ENCODE measurements around the gene GOLGA6L7.
A peak's percentile ranks its signal among the peaks of the same experiment; 100 is the strongest.
"Not testable (repeated sequence)": the region's sequence is repeated elsewhere in the genome, so short reads cannot be mapped to it uniquely, and the experiment has no call there.

The GOLGA6L7 gene

GRCh38 chr15:28798234-28798633 lies 50.2 kb downstream of the GOLGA6L7 start:
- not testable (repeated sequence) for H3K4ac ChIP-seq (ENCODE audit: low read depth, low read length); H3K4me2 ChIP-seq (ENCODE audit: low read length); H2BK120ac ChIP-seq (ENCODE audit: low read depth, low read length); DNase-seq; H4K8ac ChIP-seq (ENCODE audit: low read depth, low read length); H2BK5ac ChIP-seq (ENCODE audit: low read length); H3K4me1 ChIP-seq (ENCODE audit: control insufficient read depth, low read depth, low read length); H3K18ac ChIP-seq (ENCODE audit: low read length); H2BK15ac ChIP-seq (replicated peaks; ENCODE audit: low read depth); H3K9ac ChIP-seq (ENCODE audit: low read length); H3K79me1 ChIP-seq (ENCODE audit: low read length); H3K36me3 ChIP-seq (ENCODE audit: control insufficient read depth, insufficient read depth, low read length); H3K56ac ChIP-seq (ENCODE audit: low read length); H3K23ac ChIP-seq (ENCODE audit: low read length); H2AK5ac ChIP-seq (ENCODE audit: low read length); H4K5ac ChIP-seq (ENCODE audit: low read length); H3K79me2 ChIP-seq (ENCODE audit: control insufficient read depth, insufficient read depth, low read length); H3K4me3 ChIP-seq (ENCODE audit: low read length); H3K27me3 ChIP-seq (ENCODE audit: insufficient read depth, low read length, poor library complexity); H3K27ac ChIP-seq (ENCODE audit: low read depth, low read length)
- WGBS (ENCODE audit: extremely low coverage, insufficient coverage, low lambda C conversion rate), result no CpG with 5 or more reads among the region's 2 CpGs

- not testable (repeated sequence) for H3K18ac ChIP-seq (ENCODE audit: low read length); H3K4me2 ChIP-seq (ENCODE audit: low read length); H3K56ac ChIP-seq (ENCODE audit: low read length); H3K4me1 ChIP-seq (ENCODE audit: control insufficient read depth, low read depth, low read length); H3K79me1 ChIP-seq (ENCODE audit: low read length); H3K4ac ChIP-seq (ENCODE audit: low read depth, low read length); H2BK5ac ChIP-seq (ENCODE audit: low read length); H3K36me3 ChIP-seq (ENCODE audit: control insufficient read depth, insufficient read depth, low read length); H3K9ac ChIP-seq (ENCODE audit: low read length); H3K27ac ChIP-seq (ENCODE audit: low read depth, low read length); H2BK15ac ChIP-seq (replicated peaks; ENCODE audit: low read depth); H4K8ac ChIP-seq (ENCODE audit: low read depth, low read length); H2BK120ac ChIP-seq (ENCODE audit: low read depth, low read length); H3K23ac ChIP-seq (ENCODE audit: low read length); H2AK5ac ChIP-seq (ENCODE audit: low read length); H3K27me3 ChIP-seq (ENCODE audit: insufficient read depth, low read length, poor library complexity); H3K79me2 ChIP-seq (ENCODE audit: control insufficient read depth, insufficient read depth, low read length); H3K4me3 ChIP-seq (ENCODE audit: low read length); H4K5ac ChIP-seq (ENCODE audit: low read length)
- WGBS (ENCODE audit: extremely low coverage, insufficient coverage, low lambda C conversion rate), result no CpG with 5 or more reads among the region's 3 CpGs
- DNase-seq, result peak; percentile 1
These were observed 54.2 kb downstream of the GOLGA6L7 start for GRCh38 chr15:28794231-28794630.
